Memory B cell (primary cell): ENCODE results near the gene MATCAP1.
A peak's percentile ranks its signal among the peaks of the same experiment; 100 is the strongest.

Experiments used
- ATAC-seq: fragments of 150-1000 bp; cut with Tn5 transposase; 2 replicates; pipeline ENCODE4 v1.10.0; 2021; ENCODE audit warnings: low read depth, mild to moderate bottlenecking, moderate library complexity
- DNase-seq, 2 donors: peaks; one replicate each; pipeline ENCODE4 v3.0.0; 2022; ENCODE audit warnings: low spot score in 2 of 2
- H3K27ac Mint-ChIP-seq: one replicate; pipeline ENCODE4 v1.8.0; 2022; ENCODE audit warnings: mild to moderate bottlenecking, moderate library complexity, mixed read lengths
- H3K27me3 Mint-ChIP-seq: one replicate; pipeline ENCODE4 v1.8.0; 2022; ENCODE audit warnings: mixed read lengths
- H3K36me3 Mint-ChIP-seq: one replicate; pipeline ENCODE4 v1.8.0; 2022; ENCODE audit warnings: mild to moderate bottlenecking, mixed read lengths
- H3K4me1 Mint-ChIP-seq: one replicate; pipeline ENCODE4 v1.8.0; 2022; ENCODE audit warnings: mixed read lengths
- H3K4me3 Mint-ChIP-seq: one replicate; pipeline ENCODE4 v1.8.0; 2022; ENCODE audit warnings: mild to moderate bottlenecking, moderate library complexity, mixed read lengths
- H3K9me3 Mint-ChIP-seq: one replicate; pipeline ENCODE4 v1.8.0; 2022; ENCODE audit warnings: mixed read lengths

Gene MATCAP1

GRCh38 chr16:67179421-67180080 lies 4.2 kb downstream of the MATCAP1 start:
- no peak overlapping the region for H3K27ac Mint-ChIP-seq
- no peaks in the 10 kb centered on the region for H3K36me3 Mint-ChIP-seq
- peaks cover 6% of the 10 kb centered on the region for H3K4me1 Mint-ChIP-seq
- DNase-seq (no peak), ATAC-seq (no peak)
- H3K4me3 Mint-ChIP-seq: no peak overlapping the region
- no peaks in the 10 kb centered on the region for H3K9me3 Mint-ChIP-seq
- H3K27me3 Mint-ChIP-seq: peaks cover 18% of the 10 kb centered on the region

- ATAC-seq: peak; percentile 61
- Mint-ChIP-seq H3K27me3 (peaks cover 25% of the 10 kb centered on the region), H3K36me3 (no peaks in the 10 kb centered on the region), H3K27ac (no peak overlapping the region), H3K9me3 (no peaks in the 10 kb centered on the region), H3K4me1 (peaks cover 18% of the 10 kb centered on the region), H3K4me3 (peak overlapping the region; percentile 80)
- DNase-seq: no peak
Measured at GRCh38 chr16:67177743-67178699, 5.7 kb downstream of the MATCAP1 start.

DNA sequence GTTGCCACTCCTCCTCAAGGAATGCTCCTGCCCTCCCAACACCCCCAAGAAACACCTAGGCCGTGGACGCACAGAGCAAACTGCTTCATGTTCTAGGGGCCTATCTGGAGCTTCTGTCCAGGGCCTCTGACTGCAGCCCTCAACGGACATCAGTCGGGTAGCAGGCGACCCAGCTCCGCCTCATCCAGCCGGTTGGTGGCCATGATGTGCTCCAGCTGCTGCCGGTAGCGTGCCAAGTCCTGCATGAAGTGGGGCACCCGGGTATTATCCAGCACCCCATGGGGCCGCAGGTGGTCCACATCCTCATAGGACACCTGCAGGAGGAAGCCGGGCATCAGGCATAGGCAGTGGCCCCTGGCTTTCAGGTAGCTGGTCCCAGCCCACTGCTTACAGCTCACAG lies 7.1 kb downstream of the MATCAP1 start:
- Mint-ChIP-seq H3K4me1 (peaks cover 21% of the 10 kb centered on the region), H3K9me3 (no peaks in the 10 kb centered on the region), H3K27me3 (peaks cover 31% of the 10 kb centered on the region), H3K36me3 (no peaks in the 10 kb centered on the region), H3K4me3 (no peak overlapping the region), H3K27ac (no peak overlapping the region)
- ATAC-seq: no peak
- no peak for DNase-seq

DNA sequence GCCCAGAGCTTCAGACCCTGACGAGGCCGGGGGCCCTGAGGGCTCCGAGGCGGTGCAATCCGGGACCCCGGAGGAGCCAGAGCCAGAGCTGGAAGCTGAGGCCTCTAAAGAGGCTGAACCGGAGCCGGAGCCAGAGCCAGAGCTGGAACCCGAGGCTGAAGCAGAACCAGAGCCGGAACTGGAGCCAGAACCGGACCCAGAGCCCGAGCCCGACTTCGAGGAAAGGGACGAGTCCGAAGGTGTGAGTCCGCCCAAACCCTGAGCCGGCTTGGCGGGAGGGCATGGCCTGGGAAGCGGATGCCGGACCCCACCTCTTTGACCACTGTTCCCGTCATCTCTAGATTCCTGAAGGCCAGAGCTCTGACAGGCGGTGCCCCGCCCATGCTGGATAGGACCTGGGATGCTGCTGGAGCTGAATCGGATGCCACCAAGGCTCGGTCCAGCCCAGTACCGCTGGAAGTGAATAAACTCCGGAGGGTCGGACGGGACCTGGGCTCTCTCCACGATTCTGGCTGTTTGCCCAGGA lies 9.0 kb downstream of the MATCAP1 start:
- Mint-ChIP-seq H3K4me3 (peak overlapping the region; percentile 82), H3K4me1 (peaks cover 32% of the 10 kb centered on the region), H3K27ac (no peak overlapping the region), H3K27me3 (peaks cover 42% of the 10 kb centered on the region), H3K9me3 (no peaks in the 10 kb centered on the region), H3K36me3 (no peaks in the 10 kb centered on the region)
- ATAC-seq: no peak
- DNase-seq: no peak

DNA sequence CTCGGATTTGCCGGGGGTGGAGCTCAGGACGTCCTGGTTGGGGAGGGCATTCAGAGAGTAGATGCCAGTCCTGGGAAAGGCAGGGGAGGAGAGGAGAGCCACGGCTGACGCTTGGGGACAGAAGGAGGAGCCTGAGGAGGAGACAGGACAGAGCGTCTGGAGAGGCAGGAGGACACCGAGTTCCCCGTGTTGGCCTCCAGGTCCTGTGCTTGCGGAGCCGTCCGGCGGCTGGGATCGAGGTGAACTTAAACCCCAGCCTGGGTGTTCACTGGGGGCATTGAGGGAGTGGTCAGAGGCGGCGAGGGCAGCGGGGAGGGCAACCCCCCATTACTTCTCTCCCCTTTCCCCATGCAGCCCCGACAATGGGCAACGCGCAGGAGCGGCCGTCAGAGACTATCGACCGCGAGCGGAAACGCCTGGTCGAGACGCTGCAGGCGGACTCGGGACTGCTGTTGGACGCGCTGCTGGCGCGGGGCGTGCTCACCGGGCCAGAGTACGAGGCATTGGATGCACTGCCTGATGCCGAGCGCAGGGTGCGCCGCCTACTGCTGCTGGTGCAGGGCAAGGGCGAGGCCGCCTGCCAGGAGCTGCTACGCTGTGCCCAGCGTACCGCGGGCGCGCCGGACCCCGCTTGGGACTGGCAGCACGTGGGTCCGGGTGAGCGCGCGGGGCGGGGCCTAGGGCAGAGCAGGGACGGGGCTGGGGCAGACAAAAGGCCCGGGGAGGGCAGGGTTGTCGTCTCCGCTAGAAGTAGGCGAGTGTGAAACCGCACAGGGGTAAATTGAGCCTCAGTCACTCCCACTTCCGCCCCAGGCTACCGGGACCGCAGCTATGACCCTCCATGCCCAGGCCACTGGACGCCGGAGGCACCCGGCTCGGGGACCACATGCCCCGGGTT lies 9.7 kb downstream of the MATCAP1 start:
- Mint-ChIP-seq H3K4me3 (peak overlapping the region; percentile 82), H3K27ac (no peak overlapping the region), H3K27me3 (peaks cover 43% of the 10 kb centered on the region)

GRCh38 chr16:67173323-67173722 lies 10.4 kb downstream of the MATCAP1 start:
- H3K4me3 Mint-ChIP-seq: peak overlapping the region; percentile 82
- ATAC-seq: no peak
- H3K4me1 Mint-ChIP-seq: peaks cover 32% of the 10 kb centered on the region
- H3K27ac Mint-ChIP-seq: no peak overlapping the region
- no peak for DNase-seq
- peaks cover 42% of the 10 kb centered on the region for H3K27me3 Mint-ChIP-seq
- peaks cover under 1% of the 10 kb centered on the region for H3K36me3 Mint-ChIP-seq
- no peaks in the 10 kb centered on the region for H3K9me3 Mint-ChIP-seq

More for the DNA sequence above, 9.7 kb downstream of the MATCAP1 start:
- no peaks in the 10 kb centered on the region for H3K9me3 Mint-ChIP-seq
- no peak for DNase-seq
- peaks cover 34% of the 10 kb centered on the region for H3K4me1 Mint-ChIP-seq
- ATAC-seq: peak; percentile 76
- no peaks in the 10 kb centered on the region for H3K36me3 Mint-ChIP-seq

DNA sequence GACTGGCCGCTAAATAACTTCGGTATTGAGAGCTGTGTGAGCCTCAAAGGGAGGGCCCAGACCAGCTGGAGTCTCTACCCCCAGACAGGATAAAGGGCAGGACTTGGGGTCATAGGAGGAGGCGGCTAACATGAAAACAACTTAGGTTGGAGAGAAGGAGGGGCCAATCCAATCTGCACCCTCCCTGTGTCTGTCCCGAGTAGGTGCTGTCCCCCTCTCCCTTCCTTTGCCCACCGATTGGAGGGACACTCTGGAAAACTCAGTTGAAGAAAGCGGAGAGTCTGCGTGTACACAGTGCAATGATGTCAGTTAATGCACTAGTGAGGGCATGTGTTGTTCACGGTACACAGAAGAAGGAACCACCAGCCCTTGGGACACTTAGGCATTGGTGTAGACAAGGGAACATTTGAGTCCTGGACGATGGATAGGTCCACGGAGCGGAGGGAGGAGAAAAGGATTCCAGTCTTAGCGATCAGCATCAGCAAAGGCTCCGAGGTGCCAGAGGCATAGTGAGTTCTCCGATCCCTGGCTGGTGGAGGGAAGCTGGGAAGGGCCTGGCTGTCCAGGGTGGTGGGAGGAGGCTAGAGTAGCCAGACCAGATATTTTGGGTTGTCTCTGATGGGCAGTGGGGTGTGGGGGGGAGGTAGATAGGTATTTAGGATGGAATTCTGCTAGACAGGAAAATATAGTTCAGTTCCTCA lies 12.7 kb downstream of the MATCAP1 start:
- H3K27ac Mint-ChIP-seq: no peak overlapping the region
- peaks cover 2% of the 10 kb centered on the region for H3K36me3 Mint-ChIP-seq
- ATAC-seq (no peak), DNase-seq (no peak)
- H3K27me3 Mint-ChIP-seq: peaks cover 45% of the 10 kb centered on the region
- no peaks in the 10 kb centered on the region for H3K9me3 Mint-ChIP-seq
- no peak overlapping the region for H3K4me3 Mint-ChIP-seq
- H3K4me1 Mint-ChIP-seq: peaks cover 35% of the 10 kb centered on the region

- Mint-ChIP-seq H3K4me3 (peak within 1 kb of the TSS; percentile 21), H3K27ac (no peak within 1 kb of the TSS), H3K9me3 (no peaks in the 10 kb centered on the region), H3K4me1 (peaks cover 35% of the 10 kb centered on the region), H3K27me3 (peaks cover 47% of the 10 kb centered on the region), H3K36me3 (peaks cover 2% of the 10 kb centered on the region)
- ATAC-seq (no peak), DNase-seq (no peak)
Measured at GRCh38 chr16:67170168-67170948, 13.4 kb downstream of the MATCAP1 start, which contains the start of gene NOL3. NOL3 (plus strand) TSS chr16:67170538.

DNA sequence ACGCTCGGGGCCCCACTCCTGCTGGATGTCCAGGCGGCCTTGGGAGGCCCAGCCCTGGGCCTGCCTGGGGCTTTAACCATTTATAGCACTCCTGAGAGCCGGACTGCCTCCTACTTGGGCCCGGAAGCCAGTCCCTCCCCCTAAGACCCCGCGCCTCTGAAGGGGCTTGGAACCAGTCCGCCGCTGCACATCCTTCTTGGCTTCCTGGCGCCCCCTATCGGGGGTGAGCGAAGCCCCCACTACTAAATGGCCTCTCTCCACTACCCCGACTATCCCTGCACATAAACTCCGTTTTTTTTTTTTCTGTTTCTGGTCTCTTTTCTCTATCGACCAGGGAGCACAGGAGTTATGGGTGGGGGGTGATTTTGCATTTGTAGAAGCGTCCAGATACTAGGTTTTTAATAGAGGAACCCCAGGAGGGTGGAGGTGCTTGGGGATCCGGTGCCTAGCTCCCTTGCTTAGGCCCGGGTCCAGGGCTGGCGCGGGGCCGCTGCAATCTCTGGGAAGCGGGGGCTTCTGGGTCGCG lies 14.1 kb downstream of the MATCAP1 start:
- Mint-ChIP-seq H3K27ac (no peak overlapping the region), H3K4me3 (peak overlapping the region; percentile 21), H3K27me3 (peaks cover 45% of the 10 kb centered on the region), H3K9me3 (no peaks in the 10 kb centered on the region), H3K4me1 (peaks cover 35% of the 10 kb centered on the region), H3K36me3 (peaks cover 2% of the 10 kb centered on the region)
- ATAC-seq (no peak), DNase-seq (no peak)

DNA sequence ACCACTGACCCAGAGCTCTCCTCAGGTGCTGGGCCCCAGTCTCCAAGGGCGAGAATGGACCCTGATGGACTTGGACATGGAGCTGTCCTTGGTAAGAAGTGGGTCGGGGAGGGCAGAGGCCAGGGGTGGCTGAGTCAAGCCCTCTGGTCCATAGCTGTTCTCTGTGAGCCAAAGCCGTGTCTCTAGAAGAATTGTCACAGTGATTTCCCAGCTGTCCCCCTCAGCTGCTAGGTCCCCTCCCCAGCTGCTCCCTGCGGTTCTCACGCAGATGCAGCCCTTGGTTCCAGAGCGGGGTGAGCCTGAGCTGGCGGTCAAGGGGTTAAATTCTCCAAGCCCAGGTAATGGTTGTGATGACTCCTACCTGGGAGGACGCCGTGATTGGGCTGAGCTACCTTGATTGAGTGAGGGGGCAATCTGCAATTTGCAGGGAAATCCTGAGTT lies 14.7 kb downstream of the MATCAP1 start:
- ATAC-seq (no peak), DNase-seq (no peak)
- Mint-ChIP-seq H3K9me3 (no peaks in the 10 kb centered on the region), H3K4me3 (no peak overlapping the region), H3K36me3 (peaks cover 2% of the 10 kb centered on the region), H3K27me3 (peaks cover 45% of the 10 kb centered on the region), H3K4me1 (peaks cover 35% of the 10 kb centered on the region), H3K27ac (no peak overlapping the region)

- DNase-seq (no peak), ATAC-seq (no peak)
- Mint-ChIP-seq H3K4me1 (peaks cover 26% of the 10 kb centered on the region), H3K27me3 (peaks cover 37% of the 10 kb centered on the region), H3K27ac (no peak overlapping the region), H3K4me3 (no peak overlapping the region), H3K36me3 (peaks cover 2% of the 10 kb centered on the region), H3K9me3 (no peaks in the 10 kb centered on the region)
Measured at GRCh38 chr16:67167588-67167987, 16.2 kb downstream of the MATCAP1 start.

- ATAC-seq (no peak), DNase-seq (no peak)
- Mint-ChIP-seq H3K36me3 (peaks cover 2% of the 10 kb centered on the region), H3K4me1 (peaks cover 24% of the 10 kb centered on the region), H3K27ac (peak overlapping the region; percentile 17), H3K27me3 (peaks cover 32% of the 10 kb centered on the region), H3K4me3 (no peak overlapping the region), H3K9me3 (no peaks in the 10 kb centered on the region)
Measured at GRCh38 chr16:67166598-67167168, 17.1 kb downstream of the MATCAP1 start.
